Epidermal melanocyte (primary cell): ENCODE results near the gene SH3RF3.
A peak's percentile ranks its signal among the peaks of the same experiment; 100 is the strongest.

Experiments used
- DNase-seq: peaks from one replicate; pipeline ENCODE4 v3.0.0; 2011; ENCODE audit warnings: low spot score; ENCODE audit not compliant: insufficient read length

The SH3RF3 gene

DNA sequence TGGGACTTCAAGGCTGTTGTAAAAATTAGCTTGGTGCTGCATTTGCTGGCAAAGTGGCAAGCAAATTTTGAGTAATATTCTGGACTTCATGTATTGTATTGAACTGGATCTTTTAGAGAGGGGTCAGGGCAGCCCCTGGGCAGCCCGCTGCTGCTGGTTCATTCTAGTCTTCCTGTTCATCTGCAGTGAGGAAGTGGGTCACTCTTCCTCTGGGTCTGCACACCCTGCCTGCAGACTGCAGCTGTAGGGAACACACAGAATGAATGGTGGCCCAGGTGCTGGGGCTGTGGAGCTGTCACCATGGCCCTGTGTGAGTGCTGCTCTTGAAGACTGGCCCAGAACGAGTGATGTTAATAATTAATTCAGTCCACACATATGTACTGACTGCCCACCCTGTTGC is 9.4 kb downstream of the SH3RF3 start:
- DNase-seq = no peak

DNA sequence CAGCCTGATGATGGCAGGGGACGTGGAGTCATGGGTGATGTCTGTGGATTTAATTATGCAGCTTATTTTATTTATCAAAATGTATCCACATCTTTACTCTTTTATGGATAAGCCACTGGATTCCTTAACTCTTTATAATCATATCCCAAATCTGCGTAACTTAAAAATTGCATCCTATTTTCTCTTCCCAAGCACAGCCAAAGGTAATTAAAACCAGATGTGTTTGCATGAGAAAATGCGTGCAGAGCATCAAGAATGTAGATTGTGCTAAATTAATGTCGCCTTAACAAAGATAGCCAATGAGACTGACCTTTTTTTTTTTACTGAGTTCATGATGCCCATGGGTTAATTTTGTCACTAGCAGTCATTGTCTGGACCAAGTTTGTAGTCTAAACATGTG is 10.0 kb downstream of the SH3RF3 start:
- DNase-seq = no peak

DNA sequence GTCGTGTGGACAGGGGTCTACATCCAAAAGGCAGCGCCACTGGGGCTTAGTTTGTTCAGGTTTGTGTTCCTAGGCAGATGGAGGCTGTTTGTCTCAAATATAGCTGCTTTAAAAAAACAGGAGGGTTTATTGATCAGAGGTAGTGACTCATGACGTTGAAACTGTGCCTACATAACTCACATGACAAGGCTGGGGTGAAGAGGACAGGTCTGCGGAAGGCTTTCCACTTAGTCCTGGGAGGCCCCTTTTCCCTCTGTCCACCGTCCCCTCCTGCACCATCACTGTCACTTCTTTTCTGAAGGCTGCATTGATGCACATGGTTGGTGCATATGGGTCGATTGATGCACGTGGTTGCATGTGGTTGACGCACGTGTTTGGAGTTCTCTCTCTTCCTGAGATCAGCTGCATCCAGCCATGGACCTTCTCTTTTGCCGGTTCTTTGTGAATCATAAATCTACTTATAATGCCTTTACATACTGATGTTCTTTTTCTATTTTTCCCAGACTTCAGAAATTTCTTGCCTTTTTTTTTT is 10.9 kb downstream of the SH3RF3 start:
- no peak for DNase-seq

DNA sequence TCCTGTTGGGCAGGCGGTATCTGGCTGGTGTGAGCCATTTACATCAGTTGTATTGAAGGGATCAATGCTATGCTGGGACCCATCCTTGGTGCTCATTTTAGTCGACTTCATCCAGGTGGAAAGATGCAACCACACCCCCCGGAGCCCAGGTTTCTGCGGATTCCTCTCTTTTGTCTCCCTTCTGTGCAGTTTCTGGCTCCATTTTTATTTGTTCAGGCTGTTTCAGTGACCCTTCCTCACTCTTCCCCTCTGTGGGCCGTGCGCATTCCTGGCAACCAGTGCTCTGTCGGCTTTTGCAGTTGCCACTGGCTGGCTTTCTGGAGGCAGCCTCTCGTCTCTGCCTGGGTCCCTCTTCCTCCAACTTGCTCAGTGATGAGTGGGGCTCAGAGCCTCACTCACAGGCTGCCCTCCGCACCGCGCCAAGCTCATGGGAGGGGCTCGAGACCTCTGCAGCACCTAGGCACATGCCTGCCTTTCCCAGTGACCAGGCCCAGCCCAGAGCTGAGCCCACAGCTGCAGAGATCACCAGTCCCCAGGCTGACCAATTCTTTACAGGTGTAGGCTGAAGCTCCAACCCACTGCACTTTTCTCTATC is 12.1 kb downstream of the SH3RF3 start:
- DNase-seq = no peak

DNA sequence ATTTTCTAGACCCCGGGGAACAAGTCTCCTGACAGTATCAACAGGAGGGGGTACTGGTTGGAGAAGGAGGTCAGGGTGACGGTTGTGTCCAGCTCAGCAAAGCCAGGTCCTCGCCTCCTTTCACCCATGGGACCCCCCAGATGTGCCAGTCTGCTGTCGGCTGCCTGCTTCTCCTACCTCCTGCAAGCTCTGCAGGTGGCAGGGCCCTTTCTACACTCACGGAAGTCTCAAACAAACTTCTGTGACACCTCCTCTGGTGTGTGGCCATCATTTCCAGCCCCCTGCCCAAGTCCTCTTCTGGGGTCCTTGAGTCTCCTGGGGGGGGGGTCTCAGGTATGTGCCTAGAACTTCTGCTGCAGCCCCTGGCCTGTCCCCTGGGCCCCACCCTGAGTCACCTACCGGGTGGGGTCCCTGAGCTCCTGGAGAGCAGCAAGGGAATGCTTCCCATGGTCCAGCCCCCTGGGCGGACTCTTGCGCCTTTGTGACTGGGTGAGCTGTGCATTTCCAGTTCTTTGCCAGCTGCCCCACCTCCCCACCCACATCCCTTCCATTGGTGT is 12.8 kb downstream of the SH3RF3 start:
- no peak for DNase-seq

DNA sequence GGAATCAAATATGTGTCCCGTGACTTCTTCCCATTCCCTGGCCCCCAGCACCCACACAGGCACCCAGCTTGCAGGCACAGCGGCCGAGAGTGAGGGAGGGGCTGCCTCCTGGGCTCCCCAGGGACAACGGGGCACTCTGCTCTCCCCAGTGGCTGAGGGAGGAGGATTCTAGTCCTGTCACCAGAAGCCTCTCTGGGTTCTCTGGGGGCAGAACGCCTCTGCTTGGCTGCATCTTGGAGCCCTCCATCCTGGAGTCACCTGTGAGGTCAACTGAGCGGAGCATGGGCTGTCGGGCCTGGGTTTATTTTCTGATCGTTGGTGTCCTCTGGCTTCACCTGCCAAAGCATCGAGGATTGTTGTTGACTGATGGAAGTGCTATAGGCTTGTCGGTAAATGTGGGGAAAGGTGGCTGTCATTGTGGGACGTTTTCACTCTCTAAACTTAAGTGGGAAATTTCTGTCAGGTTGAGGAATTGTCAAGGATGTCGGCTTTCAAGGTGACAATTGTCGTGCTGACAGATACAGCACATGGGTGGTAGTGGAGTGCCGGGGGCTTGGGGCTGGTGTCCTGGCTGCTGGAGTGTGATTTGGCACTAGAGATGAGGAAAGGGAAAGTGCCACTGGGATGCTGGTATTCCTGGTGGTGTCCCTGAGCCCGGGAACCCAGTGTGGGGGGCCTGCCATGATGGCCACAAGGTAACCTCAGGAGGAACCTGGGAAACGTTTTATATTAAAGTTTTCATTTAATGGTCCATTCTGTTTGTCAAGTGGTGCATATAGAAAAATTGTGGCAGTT is 13.6 kb downstream of the SH3RF3 start:
- no peak for DNase-seq

DNA sequence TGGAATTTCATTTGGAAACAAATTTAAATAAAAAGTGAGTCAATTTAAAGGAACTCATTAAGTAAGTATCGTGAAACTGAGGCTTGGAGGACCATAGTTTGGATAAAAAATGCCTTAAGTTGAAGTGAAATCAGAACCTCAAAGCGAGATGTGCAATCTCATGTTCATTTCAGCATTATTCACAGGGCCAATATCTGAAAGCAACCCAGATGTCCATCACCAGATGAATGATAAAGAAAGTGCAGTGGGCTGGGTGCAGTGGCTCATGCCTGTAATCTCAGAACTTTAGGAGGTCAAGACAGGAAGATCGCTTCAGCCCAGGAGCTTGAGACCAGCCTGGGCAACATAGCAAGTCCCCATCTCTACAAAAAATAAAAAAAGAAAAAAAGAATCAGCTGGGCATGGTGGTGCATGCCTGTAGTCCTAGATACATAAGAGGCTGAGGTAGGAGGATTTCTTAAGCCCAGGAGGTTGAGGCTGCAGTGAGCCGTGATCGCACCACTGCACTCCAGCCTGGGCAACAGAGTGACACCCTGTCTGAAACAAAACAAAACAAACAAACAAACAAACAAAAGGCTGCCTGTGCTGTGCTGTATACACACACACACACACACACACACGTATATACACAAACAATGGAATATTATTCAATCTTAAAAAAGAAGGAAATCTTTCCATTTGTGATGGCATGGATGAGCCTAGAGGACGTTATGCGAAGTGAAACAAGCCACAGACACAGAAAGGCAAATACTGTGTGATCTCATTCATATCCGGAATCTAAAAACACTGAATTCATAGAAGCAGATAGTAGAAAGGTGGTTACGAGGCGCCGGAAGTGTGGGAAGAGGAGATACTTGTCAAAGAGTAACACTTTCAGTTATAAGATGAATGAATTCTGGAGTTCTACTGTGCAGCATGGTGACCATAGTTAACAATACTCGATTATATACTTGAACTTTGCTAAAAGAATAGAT is 14.5 kb downstream of the SH3RF3 start:
- DNase-seq = no peak

DNA sequence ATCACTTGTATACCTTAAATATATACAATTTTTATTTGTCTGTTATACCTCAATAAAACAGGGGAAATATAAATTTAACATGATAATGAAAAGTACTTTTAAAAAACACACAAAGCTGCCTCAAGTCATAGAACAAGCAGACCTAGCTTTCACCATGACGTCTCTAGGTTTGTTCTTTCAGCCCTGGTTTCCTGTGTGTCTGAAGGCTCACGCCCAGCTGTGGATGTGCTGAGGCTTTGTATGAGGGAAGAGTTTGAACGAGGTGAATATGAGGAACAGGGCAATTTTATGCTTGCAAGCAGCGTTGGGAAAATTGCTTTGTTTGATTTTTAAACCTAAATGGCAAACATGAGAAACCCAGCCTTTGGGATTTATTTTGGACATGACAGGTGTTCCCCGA is 15.3 kb downstream of the SH3RF3 start:
- DNase-seq = no peak

DNA sequence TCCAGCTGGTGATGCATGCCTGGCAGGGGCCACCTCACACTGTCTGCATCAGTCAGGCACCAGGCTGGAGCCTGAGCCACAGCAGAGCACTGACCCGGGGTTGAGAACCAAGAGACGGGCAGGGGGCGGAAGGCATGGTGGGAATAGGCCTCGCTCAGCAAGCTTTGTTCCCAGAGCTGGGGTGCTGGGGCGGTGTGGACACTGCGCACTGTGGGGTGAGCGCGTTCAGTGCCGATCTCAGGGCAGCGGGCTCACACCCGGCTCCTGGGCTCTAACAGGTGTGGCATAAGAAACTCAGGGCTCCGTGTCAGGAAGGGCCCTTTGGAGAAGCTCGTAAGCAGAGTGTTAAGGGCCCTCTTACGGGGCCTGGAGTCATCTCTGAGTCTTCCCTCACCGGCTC is 15.7 kb downstream of the SH3RF3 start:
- no peak for DNase-seq

DNA sequence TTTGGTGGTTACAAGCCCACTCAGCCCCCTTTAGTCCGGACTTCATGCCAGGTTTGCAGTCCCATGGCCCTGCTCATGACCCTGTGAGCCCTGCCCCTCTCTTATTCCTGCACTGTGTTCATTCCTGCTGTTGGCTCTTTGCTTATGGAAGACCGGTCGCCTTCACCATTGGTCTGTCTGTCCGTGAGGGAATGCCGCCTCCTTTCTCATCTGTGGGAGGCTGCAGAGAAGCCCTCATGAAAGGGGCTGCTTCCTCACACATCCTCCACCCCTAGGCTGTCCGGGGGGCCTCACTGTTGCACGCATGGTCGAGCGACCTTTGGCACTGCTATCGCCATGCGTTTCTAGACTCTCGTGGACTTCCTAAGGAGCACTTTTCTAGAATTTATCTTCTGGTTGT is 16.3 kb downstream of the SH3RF3 start:
- no peak for DNase-seq

DNA sequence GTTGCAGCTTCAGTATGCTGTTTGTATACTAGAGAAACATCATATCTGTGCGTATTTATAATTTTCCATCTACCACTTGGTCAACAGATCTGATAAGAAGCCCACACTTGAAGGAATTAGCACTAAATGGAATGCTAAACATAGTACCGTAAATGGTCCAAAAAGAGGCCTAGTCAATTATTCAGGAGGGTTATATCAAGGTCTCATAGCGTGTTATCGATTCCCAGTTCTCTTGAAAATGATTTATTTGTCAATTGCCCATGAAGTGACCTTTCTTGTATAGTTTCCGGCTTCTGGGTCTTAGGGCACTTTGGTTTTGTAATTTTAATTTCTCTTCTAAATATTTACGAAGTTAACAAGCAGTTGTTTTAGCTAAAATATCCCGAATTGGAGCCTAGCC is 18.4 kb downstream of the SH3RF3 start:
- DNase-seq = no peak

DNA sequence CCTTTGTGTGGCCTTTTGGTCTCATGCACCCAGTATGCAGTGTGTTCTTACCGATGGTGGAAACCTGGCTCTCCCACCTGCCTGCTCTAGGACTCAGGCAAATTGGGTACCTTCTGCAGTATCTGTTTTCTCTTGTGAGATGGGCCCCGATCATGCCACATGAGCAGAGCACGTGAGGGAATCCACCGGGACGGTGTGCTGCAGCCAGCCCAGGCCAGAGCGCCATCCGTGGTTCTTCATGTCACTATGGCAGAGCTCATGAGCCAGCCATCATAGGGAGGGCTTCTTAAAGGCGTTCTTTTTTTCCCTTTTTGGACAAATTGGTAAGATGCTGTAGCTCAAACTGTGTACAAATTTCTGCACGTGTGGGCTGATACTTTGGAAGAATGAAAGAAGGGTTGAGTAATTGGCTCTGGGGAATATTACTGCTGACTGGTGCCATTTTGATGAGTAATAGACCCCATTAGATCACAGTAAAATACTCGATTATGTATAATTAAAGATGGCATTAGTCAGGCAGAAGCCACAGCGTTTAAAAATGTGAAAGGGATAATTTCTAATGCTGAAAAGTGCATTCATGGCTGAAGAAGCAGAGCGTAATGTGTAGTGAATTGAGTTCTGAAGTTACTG is 19.2 kb downstream of the SH3RF3 start:
- DNase-seq = peak; percentile 43

DNA sequence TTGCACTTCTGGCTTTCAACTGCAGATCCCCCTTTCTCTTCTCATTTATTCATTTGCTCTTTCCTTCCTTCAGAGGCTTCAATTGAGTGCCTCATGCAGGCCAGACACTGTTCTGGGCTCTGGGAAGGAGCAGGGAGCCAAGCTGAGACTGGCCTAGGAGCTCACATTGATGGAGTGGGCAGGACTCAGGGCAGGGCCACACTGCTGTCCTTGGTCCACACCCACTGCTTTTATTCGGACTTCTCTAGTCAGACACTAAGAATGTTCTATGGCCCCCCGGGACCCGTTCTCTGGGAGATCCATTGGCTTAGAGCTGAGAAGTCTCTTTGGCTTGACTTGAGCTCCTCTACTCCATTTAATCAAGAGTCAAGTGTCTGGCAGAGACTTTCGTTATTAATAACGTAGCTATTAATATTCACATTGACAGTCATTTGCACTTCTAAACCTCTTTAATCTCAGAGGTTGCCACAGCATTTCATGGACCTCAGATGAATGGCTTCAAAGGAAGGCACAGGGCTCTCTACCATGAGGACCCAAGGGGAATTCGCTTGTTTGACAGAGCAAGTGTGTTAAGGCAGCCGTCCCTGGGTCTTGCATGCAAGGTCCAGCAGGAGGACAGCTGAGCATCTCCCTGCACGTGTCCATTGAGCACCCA is 20.1 kb downstream of the SH3RF3 start:
- DNase-seq = no peak

DNA sequence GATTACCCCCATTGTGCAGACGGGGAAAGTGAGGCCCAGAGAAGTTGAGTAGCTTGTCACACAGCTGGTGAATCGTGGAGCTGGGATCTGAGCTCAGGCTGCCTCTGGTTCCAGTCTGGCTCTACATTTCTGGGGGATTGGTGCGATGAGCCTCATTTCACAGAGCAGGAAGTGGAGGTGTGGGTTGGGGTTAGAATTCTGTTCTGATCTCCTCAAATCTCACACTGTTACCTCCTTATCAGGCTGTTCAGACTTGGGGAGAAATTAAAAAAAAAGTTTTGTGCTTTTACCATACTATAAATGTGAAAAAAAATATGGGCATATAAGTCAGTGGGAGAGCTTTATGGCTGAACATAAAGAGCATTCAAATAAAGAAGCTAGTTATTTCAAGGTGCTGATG is 21.6 kb downstream of the SH3RF3 start:
- no peak for DNase-seq

DNA sequence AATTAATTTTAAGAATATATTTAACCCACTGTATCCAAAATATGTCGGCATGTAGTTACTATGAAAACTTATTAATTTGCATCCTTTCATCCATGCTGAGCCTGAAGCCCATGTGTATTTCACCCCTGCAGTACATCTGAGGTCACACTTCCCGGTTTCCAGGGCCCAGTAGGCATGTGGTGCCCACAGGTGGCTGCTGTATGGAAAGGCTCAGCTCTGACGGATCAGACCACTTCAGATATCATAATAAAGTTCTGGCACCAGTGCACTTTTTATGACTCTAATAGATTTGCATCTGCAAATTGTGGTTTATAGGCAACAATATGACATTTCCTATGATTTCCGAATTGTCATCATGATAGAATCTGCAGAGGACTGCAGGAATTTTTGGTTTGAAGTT is 22.5 kb downstream of the SH3RF3 start:
- DNase-seq = no peak

DNA sequence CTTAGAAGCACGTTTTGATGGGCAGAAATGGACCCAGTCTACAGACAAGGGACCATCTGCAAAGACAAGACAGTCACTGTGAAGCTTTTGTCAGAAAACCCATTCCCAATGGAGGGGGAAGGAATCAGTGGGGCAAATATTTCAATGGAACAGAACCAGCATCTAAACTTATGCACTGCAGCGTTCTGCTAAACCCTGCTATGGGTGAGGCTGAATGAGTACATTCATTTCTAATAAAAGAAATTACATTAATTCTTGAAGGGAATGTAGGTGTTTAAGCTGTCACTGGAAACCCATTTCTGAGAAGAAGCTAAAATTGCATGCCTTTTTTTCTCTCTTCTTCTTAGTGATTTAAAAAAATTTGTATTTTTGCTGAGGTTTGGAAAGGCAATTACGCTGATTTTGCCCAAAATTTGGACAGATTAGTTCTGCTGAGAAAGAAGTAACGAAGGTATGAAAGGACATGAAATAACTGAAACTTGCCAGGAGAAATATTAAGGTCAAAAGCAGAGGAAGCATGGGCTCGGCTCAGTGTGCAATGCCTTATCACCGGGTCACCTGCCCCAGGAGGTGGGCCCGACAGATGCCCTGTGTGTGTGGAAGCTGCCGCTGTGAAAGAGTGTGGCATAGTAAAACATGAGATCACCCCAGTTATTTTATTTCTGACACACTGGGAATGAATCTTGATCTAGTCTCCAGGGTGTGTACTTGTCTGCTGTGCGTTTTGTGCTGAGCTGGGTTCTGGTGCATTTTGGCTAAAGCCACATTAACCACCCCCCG is 24.2 kb downstream of the SH3RF3 start:
- no peak for DNase-seq

DNA sequence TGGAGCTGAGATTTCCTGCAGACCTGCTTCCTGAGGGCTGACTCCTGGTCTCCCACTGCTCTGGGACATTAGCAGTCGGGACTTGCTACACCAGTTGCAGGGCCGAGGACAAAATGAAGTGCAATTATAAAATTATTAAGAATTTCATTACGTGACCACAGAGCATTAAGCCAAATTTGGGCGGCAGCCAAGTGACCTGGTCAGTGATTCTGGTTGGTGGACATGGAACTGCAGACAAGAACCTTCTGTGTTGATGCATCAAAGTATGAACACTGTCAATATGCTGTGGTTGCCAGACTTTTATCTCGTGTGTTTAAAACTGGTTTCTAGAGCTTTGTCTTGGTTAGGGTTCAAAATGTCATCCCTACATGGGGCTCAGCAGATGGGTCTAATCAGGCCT is 24.8 kb downstream of the SH3RF3 start:
- no peak for DNase-seq

DNA sequence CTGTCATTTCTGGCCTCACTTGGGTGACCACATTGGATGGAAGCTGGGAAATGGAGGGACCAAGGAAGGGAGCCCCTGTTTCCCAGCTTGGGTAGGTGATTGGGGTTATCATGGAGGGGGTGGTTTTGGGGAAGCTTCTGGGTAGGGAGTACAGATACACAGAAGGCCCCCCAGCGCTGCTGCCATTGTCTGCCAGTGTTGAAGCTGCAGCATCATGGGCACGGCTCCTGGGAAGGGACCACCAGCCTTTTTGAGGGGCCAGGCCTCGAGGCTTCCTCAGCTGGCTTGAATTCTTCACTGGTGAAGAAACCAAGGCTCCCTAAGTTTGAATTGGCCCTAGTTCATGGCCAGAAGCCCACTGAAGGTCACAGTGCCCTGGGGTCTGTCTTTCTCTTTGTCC is 25.2 kb downstream of the SH3RF3 start:
- no peak for DNase-seq

DNA sequence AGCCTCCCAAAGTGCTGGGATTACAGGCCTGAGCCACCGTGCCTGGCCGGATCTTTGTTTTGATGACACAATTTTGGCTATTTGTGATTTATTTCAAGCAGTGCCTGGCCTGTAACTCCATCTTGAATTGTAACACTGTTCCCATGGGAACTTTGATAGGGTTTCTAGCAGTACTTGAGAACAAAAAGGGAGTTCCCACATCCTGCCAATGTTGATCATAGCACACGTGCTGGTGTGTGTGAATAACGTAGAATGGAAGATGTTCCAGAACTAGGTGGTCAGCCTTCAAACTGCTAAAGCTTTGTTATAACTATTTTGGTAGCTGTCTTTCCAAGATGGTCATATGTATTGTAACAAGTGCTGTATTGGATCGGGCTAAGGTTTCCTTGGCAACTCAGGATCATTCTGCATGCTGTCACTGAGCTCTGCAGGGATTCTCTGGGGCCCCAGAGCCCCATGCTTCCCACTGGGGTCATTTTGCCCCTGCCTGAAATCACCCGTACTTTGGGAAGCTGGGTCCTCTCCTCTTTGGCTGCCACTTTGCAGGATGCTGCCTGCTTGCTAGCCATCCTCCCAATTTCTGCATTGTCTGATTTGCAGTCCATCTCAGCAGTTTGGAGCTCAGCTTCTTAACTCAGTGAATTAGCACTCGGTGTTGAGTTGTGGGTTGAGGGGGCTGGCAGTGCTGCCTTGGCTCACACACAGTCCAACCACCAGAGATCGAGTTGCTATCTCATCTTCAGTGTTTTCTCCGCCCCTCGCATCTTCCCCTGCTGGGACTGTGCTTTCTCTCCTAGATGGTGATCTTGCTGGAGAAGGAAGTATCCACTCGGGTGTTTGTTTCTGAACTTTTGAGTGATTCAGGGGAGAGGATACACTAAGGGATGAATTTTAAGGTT is 26.8 kb downstream of the SH3RF3 start:
- no peak for DNase-seq
